OCI-LY1 (cell line): ENCODE measurements around the gene MUL1.

ENCODE experiments used
- H2AFZ ChIP-seq: fragments of 200-600 bp; sonication (generic), shearing (Covaris generic); 2 replicates; pipeline ENCODE4 v1.6.0; 2014; ENCODE audit warnings: antibody characterized with exemption, mild to moderate bottlenecking, low read length
- H3F3A ChIP-seq: fragments of 200-600 bp; sonication (generic), shearing (Covaris generic); 2 replicates; pipeline ENCODE4 v1.6.0; 2014; ENCODE audit warnings: mild to moderate bottlenecking, antibody characterized with exemption, low read length, moderate library complexity; ENCODE audit not compliant: insufficient read depth
- H3K27ac ChIP-seq: fragments of 200-600 bp; sonication (generic); 2 replicates; pipeline ENCODE4 v1.5.1; 2014; ENCODE audit warnings: low read length, mixed run types, mild to moderate bottlenecking, low read depth; ENCODE audit not compliant: poor library complexity, severe bottlenecking
- H3K27me3 ChIP-seq: fragments of 200-600 bp; sonication (generic); 2 replicates; pipeline ENCODE4 v1.6.0; 2014; ENCODE audit warnings: antibody characterized with exemption, mild to moderate bottlenecking, low read length, moderate library complexity; ENCODE audit not compliant: insufficient read depth
- H3K36me3 ChIP-seq: fragments of 200-600 bp; sonication (generic); 2 replicates; pipeline ENCODE4 v1.6.1; 2014; ENCODE audit warnings: mild to moderate bottlenecking, antibody characterized with exemption, low read length, moderate library complexity, mixed read lengths; ENCODE audit not compliant: insufficient read depth
- H3K4me1 ChIP-seq: fragments of 200-600 bp; sonication (generic); 2 replicates; pipeline ENCODE4 v1.5.1; 2014; ENCODE audit warnings: mild to moderate bottlenecking, low read length, moderate library complexity; ENCODE audit not compliant: insufficient read depth, severe bottlenecking
- H3K4me2 ChIP-seq: fragments of 200-600 bp; sonication (generic), shearing (Covaris generic); 2 replicates; pipeline ENCODE4 v1.6.1; 2014; ENCODE audit warnings: low read length
- H3K4me3 ChIP-seq: fragments of 200-600 bp; sonication (generic); 2 replicates; pipeline ENCODE4 v1.5.1; 2014; ENCODE audit warnings: low read length, low read depth, mild to moderate bottlenecking, mixed read lengths; ENCODE audit not compliant: poor library complexity, severe bottlenecking
- H3K79me2 ChIP-seq: fragments of 200-600 bp; shearing (Covaris generic); 2 replicates; pipeline ENCODE4 v1.6.1; 2016; ENCODE audit warnings: mixed run types, low read length, mixed read lengths; ENCODE audit not compliant: insufficient read depth
- H3K9ac ChIP-seq: fragments of 200-600 bp; sonication (generic), shearing (Covaris generic); 2 replicates; pipeline ENCODE4 v1.6.1; 2014; ENCODE audit warnings: mild to moderate bottlenecking, low read length, mixed read lengths
- H3K9me2 ChIP-seq: fragments of 200-600 bp; sonication (generic), shearing (Covaris generic); 2 replicates; pipeline ENCODE4 v1.6.1; 2014; ENCODE audit warnings: low read depth, mild to moderate bottlenecking, low read length, mixed read lengths
- H3K9me3 ChIP-seq: fragments of 200-600 bp; shearing (Covaris generic); 2 replicates; pipeline ENCODE4 v1.6.1; 2014; ENCODE audit warnings: low read length, mixed read lengths
- H4K20me1 ChIP-seq: fragments of 200-600 bp; sonication (generic), shearing (Covaris generic); 2 replicates; pipeline ENCODE4 v1.6.0; 2016; ENCODE audit warnings: mild to moderate bottlenecking, low read length; ENCODE audit not compliant: insufficient read depth
- EZH2 ChIP-seq: fragments of 200-600 bp; sonication (generic), shearing (Covaris generic); IDR thresholded peaks from 2 replicates; pipeline ENCODE4 v1.8.0; 2017; ENCODE audit warnings: borderline replicate concordance, mixed run types, mild to moderate bottlenecking, antibody characterized with exemption, low read length, moderate library complexity, mixed read lengths
- TF ChIP-seq, protein P1 (sequence below): fragments of 200-600 bp; sonication (generic), shearing (Covaris generic); IDR thresholded peaks from 2 replicates; pipeline ENCODE4 v1.5.1; 2017; ENCODE audit warnings: mild to moderate bottlenecking, antibody characterized with exemption, low read length, moderate library complexity, mixed read lengths

Gene MUL1

DNA sequence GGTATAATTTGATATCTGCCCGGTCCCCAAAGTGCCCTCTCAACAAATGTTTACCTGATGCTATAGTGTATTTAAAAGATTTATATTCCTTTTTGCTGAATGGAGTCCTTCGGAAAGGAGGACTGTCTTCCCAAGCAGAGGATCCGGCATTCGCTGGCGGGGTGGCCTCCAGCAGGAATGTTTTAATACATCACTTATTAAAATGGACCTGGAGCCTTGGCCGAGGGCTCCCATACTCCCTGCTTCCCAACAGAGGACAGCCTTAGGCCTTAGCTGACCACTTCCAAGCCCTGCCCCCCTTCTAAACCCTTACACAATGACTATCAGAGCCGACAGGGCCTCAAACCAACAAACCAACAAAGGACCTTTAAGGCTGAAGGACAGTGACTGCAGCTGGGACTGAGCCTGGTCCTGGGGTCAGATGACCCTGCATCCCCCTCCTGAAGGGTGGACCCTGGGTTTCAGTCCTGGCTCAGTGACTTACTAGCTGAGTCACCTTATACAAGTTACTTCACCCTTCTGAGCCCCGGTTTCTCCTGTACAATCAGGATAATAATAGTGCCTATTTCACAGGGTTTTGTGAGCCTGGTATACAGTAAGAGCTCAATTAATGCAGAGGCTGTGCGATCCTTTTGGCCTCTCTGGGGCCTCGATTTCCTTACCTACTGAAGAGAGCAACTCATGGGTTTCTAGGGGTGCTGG, 27.6 kb downstream of the MUL1 start:
- Histone ChIP-seq H3K9ac (no peak overlapping the region), H3F3A (no peaks in the 10 kb centered on the region), H3K27me3 (no peaks in the 10 kb centered on the region), H2AFZ (no peak overlapping the region), H4K20me1 (no peaks in the 10 kb centered on the region), H3K27ac (no peak overlapping the region), H3K9me3 (no peaks in the 10 kb centered on the region), H3K79me2 (no peaks in the 10 kb centered on the region), H3K4me3 (no peak overlapping the region), H3K9me2 (no peaks in the 10 kb centered on the region), H3K36me3 (no peaks in the 10 kb centered on the region), H3K4me2 (no peak overlapping the region), H3K4me1 (no peaks in the 10 kb centered on the region)
- TF ChIP-seq EZH2 = no peak
- TF ChIP-seq, protein P1, sequence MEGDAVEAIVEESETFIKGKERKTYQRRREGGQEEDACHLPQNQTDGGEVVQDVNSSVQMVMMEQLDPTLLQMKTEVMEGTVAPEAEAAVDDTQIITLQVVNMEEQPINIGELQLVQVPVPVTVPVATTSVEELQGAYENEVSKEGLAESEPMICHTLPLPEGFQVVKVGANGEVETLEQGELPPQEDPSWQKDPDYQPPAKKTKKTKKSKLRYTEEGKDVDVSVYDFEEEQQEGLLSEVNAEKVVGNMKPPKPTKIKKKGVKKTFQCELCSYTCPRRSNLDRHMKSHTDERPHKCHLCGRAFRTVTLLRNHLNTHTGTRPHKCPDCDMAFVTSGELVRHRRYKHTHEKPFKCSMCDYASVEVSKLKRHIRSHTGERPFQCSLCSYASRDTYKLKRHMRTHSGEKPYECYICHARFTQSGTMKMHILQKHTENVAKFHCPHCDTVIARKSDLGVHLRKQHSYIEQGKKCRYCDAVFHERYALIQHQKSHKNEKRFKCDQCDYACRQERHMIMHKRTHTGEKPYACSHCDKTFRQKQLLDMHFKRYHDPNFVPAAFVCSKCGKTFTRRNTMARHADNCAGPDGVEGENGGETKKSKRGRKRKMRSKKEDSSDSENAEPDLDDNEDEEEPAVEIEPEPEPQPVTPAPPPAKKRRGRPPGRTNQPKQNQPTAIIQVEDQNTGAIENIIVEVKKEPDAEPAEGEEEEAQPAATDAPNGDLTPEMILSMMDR = no peak

DNA sequence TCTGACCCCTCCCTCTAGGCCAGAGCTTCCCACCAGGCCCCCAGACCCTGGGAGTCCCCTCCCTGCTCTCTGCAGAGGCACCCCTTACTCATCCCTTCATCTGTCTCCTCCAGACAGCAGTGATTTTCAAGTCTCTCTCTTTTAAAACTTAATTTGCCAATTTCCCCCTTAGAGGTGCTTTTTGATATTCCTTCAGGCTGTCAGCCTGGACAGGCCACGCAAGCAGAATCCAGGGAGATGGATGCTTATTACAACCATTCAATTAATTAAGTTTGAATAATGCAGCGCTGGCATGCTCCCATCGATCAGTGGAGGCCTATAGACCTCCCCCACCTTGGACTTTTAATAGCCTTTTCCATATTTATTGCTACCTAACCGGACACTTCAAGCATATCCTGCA, 28.1 kb downstream of the MUL1 start:
- Histone ChIP-seq H3K9me3 (no peaks in the 10 kb centered on the region), H3K4me2 (no peak overlapping the region), H3K4me1 (no peaks in the 10 kb centered on the region), H3K79me2 (no peaks in the 10 kb centered on the region), H3K9ac (no peak overlapping the region), H4K20me1 (no peaks in the 10 kb centered on the region), H3K4me3 (no peak overlapping the region), H3K27ac (no peak overlapping the region), H3K9me2 (no peaks in the 10 kb centered on the region), H2AFZ (no peak overlapping the region), H3F3A (no peaks in the 10 kb centered on the region), H3K36me3 (no peaks in the 10 kb centered on the region), H3K27me3 (no peaks in the 10 kb centered on the region)
- TF ChIP-seq, protein P1 = no peak
- no peak for TF ChIP-seq EZH2

DNA sequence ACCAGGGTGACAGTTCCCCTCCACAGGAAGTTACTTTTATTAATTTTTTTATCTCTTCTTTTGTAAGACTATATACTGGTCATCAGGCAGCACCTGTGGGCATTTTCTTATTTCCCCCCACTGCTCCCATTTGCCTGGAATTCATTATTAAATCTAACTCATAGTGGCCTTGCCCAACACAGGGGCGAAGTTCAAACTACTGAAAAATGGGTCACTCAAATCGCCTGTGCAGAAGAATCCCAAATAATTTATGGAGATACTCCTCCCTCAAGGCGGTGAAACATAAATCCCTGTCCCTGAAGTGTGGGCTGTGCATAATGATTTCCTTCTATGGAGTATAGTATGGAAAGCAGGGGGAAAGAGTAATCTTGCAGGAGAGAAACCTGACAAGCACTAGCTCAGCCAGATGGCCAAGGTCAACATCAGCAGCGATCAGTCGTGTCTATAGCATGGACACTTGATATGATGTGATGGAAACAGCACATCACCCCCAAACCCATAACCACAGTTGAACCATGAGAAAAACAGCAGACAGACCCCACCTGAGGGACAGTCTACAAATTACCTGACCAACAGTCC, 29.8 kb downstream of the MUL1 start:
- Histone ChIP-seq H3K4me3 (no peak overlapping the region), H3K4me1 (no peaks in the 10 kb centered on the region), H3K79me2 (no peaks in the 10 kb centered on the region), H3K9me2 (no peaks in the 10 kb centered on the region), H3K27ac (no peak overlapping the region), H3K4me2 (no peak overlapping the region), H3K9ac (no peak overlapping the region), H3K36me3 (no peaks in the 10 kb centered on the region), H2AFZ (no peak overlapping the region), H3F3A (no peaks in the 10 kb centered on the region), H3K9me3 (no peaks in the 10 kb centered on the region), H4K20me1 (no peaks in the 10 kb centered on the region), H3K27me3 (0 out of 2 replicates have a peak, but pooled peaks cover 5% of the 10 kb centered on the region)
- TF ChIP-seq, protein P1 = no peak
- no peak for TF ChIP-seq EZH2
